Stimulated activated CD8-positive, alpha-beta memory T cell treated with anti-CD3 and anti-CD28 coated beads, Interleukin-12 subunit alpha, Interleukin-12 subunit beta, amount 100 ng/mL, for 24 hours (primary cell): Measurements from ENCODE around the gene FAM149B1.
A peak's percentile ranks its signal among the peaks of the same experiment; 100 is the strongest.
"Not testable (repeated sequence)": the region's sequence is repeated elsewhere in the genome, so short reads cannot be mapped to it uniquely, and the experiment has no call there.

Experiments used
- DNase-seq: peaks from one replicate; pipeline ENCODE4 v3.0.0-alpha.2; 2020; ENCODE audit errors: extremely low read depth

FAM149B1 gene

GRCh38 chr10:73167783-73168464, at the start of gene FAM149B1, which contains the start of gene ECD:
Gene FAM149B1 (plus strand): TSS chr10:73168119. CDS start chr10:73168340, 221 bp downstream.
Gene ECD (minus strand): TSS chr10:73168008. CDS start chr10:73163937, 4,071 bp downstream.
- peak; percentile 82 for DNase-seq

DNA sequence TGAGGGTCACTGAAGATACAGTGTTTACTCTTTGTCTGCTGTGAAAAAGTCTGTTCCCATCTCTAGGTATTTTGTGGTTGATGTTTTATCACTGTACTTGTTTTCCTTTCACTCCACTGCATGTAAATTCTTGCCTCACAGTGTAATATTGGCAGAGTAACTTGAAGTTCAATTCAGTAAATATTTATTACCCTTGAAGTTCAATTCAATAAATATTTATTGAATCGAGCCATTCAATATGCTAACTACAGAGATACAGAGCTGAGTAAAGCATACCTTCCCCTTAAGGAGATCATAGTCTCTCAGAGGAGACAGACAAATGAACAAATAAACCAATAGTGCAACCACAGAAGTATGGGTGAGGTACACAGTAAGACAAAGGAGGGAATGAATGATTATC, 48.5 kb upstream of the FAM149B1 start:
- no peak for DNase-seq

DNA sequence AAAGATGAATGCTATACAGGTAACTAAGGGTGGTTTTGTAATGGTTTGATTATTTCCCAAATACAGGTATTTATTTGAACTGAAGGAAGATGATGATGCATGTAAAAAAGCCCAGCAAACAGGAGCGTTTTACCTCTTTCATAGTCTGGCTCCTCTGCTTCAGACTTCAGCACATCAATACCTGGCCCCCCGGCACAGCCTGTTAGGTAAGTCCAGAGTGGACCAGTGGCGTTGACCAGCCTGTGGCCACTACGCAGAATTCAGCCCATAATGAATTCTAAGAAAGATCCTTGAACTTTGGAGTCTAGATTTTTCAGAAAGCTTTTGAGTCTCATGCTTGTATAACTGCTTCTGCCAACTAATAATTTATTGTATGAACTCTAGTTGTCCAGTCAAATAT, 48.0 kb upstream of the FAM149B1 start:
- no peak for DNase-seq

- DNase-seq: no peak
Observed at GRCh38 chr10:73126343-73126742, 41.6 kb upstream of the FAM149B1 start.

- no peak for DNase-seq
Observed at GRCh38 chr10:73131301-73131700, 36.6 kb upstream of the FAM149B1 start.

GRCh38 chr10:73131913-73132686, 35.8 kb upstream of the FAM149B1 start:
- DNase-seq: no peak

GRCh38 chr10:73134727-73135126, 33.2 kb upstream of the FAM149B1 start:
- no peak for DNase-seq

DNA sequence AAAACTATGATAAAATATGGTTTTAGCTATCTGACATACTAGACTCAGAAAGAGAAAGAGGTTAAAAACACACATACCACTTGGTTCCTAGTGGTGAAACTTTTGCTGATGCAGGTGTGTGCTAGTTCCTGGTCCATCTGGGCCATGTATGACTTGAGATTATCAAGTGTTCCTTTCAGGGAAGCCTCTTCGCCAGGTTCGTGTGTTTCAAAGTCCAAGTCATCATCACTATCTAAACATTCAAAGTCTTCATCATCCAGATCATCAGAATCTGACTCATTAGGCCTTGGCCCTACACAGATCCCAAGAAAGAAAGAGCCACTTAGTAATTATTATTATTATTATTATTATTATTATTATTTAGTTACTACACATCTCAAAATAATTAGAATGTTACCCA, 31.3 kb upstream of the FAM149B1 start:
- DNase-seq: no peak

- no peak for DNase-seq
Observed at GRCh38 chr10:73139251-73139650, 28.7 kb upstream of the FAM149B1 start.

DNA sequence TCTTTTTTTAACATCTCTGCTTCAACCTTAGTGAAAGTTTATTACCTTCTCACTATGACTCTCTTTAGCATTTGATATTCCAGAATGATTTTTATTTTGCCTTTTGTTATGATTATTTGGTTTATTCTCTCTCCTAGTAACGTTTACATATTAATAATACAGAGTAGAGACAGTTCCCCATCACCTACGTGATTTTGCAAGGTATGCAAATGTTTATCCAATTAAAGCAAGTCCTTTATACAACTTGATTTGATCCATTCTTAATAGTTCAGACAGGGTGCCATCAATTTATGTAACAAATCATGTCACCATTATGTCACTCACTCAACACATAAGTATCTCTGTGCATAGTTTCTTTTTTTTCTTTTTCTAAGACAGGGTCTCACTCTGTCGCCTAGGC, 26.3 kb upstream of the FAM149B1 start:
- DNase-seq: no peak

DNA sequence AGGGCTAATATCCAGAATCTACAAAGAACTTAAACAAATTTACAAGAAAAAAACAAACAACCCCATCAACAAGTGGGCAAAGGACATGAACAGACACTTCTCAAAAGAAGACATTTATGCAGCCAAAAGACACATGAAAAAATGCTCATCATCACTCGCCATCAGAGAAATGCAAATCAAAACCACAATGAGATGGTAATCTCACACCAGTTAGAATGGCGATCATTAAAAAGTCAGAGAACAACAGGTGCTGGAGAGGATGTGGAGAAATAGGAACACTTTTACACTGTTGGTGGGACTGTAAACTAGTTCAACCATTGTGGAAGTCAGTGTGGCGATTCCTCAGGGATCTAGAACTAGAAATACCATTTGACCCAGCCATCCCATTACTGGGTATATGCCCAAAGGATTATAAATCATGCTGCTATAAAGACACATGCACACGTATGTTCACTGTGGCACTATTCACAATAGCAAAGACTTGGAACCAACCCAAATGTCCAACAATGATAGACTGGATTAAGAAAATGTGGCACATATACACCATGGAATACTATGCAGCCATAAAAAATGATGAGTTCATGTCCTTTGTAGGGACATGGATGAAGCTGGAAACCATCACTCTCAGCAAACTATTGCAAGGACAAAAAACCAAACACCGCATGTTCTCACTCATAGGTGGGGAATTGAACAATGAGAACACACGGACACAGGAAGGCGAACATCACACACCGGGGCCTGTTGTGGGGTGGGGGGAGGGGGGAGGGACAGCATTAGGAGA, 17.1 kb upstream of the FAM149B1 start:
- DNase-seq: not testable (repeated sequence)

DNA sequence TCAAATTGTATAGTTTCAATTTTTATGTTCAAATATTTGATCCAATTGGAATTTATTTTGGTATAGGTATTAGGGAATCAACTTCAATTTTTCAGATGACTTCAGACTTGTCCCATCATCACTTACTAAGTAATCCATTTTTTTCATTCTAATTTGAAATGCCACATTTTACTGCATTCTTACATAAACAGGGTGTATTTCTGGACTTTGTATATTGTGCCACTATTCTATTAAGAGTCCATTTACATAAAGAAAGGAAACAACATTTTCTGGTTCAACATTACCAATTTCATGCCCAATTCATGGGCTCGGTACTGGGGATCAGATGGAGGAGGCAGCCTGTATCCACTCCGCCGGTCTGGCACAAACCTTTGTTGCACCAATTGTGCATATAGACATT, 15.9 kb upstream of the FAM149B1 start:
- DNase-seq: no peak

DNA sequence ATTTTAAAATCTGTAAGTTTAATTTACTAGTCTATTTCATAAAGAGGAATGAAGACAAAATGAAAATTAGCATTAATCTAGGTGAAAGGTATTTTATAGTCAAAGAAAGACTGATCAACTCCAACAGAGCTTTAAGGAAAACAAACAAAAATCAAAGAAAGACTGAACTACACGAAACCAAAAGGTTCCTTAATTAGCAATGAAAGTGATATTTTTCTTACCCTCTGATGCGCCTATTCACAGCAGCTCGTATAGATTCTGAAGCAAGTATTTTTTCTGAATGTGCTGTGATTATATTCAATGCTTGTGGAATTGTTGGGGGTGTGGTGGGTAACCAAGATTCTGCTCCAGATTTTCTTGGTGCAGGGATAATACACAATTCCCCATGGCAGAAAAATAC, 11.9 kb upstream of the FAM149B1 start:
- no peak for DNase-seq

DNA sequence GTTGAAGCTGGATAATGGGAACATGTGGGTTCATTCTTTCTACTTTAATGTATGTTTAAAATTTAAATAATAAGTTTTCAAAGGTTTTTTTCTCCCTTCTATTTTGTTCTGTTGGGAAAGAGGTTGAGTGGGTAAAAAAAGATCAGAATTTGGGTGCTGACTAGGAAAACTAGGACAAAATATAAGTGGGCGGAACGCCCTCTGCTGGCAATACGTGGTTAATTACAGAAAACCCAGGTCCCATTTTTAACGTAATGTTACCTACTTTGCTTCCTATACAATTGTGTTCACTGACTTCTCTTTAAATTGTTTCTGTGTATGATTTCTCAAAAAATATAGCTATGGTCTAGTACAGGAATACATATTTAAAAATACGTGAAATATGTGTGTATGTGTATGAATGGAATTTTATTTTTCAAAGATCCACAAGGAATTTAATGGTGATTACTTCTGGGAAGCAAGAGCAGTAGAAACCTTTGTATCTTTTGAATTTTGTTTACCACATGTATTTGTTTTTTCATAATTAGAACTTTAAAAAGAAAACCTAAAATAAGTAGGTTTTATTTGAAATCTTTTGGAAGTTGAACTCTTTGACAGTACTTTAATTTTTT, 8.8 kb upstream of the FAM149B1 start:
- DNase-seq: peak; percentile 9

- DNase-seq: no peak
Observed at GRCh38 chr10:73161079-73161478, 6.8 kb upstream of the FAM149B1 start.

DNA sequence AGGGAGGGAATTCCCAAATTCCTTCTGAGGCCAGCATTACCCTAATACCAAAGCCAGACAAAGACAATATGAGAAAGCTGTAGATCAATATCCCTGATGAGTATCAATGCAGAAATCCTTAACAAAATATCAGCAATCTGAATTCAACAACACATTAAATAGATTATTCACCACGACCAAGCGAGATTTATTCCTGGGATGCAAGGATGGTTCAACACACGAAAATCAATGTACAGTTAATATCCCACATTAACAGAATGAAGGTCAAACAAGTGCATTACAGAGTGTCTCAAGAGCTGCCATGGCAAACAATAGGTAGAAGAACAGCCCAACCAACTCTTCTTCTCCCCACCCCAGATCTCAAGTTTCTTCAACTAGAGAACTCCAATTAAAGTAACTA, 6.3 kb upstream of the FAM149B1 start:
- no peak for DNase-seq

DNA sequence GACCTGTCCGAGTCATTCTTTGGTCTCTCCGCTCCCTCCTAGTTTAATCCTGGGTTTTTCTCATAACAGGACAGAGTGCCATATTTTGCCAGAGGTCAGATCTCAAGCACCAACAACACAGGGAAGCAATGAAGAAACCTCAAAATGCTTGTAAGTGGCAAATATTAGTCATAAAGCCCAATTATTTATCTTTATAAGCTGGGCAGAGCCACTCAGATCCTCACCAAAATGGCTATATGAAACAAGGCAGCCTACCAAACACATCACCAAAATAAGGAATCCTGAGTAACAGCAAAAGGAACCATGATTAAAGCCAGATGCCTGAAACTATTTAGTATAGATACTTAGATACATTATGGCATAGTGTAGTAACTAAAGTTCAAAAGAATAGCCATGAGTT, 4.8 kb upstream of the FAM149B1 start:
- DNase-seq: no peak

GRCh38 chr10:73166972-73167371, 947 bp upstream of the FAM149B1 start:
- DNase-seq: no peak

DNA sequence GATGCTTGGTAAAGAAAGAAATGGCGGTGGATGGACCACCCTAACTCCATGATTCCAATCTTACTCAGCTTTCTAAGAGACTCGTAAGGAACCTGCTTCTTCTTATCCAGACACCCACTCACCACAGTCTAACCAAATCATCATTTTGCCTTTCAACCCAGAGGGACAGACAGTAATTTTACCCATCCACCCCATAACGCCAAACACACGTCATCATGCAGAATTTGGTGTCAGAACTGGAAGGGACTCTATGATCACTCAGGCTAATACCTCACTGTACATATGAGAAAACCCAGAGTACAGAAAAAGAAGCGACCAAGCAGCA, 499 bp upstream of the FAM149B1 start:
- no peak for DNase-seq

DNA sequence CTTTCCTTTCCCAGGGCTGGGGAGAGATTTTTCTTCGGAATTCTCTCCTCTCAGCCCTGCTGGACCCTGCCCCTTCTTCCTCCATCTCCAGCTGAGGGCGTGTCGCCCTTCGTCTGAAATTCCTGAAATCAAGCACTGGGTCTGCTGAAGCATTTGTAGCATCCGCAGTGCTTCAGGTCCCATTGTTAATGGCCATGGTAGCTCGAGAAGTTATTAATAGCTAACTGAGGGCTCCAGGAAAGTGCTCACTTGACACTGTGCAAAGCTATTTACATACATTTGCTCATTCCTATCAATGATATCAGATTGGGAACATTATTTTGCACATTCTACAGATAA, 515 bp downstream of the FAM149B1 start:
- DNase-seq: no peak

DNA sequence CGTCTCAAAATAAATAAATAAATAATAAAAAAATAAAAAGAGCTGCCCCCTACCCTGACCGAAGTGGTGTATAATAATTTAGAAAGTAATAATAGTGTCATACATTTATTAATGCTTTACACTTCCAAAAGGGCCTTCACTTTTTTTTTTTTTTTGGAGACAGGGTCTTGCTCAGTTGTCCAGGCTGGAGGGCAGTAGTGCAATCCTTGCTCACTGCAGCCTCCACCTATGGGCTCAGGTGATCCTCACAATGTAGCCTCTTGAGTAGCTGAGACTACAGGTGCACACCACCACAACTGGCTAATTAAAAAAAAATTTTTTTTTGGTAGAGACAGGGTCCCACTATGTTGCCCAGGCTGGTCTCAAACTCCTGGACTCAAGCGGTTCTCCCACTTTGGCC, 1.4 kb downstream of the FAM149B1 start:
- DNase-seq: no peak

DNA sequence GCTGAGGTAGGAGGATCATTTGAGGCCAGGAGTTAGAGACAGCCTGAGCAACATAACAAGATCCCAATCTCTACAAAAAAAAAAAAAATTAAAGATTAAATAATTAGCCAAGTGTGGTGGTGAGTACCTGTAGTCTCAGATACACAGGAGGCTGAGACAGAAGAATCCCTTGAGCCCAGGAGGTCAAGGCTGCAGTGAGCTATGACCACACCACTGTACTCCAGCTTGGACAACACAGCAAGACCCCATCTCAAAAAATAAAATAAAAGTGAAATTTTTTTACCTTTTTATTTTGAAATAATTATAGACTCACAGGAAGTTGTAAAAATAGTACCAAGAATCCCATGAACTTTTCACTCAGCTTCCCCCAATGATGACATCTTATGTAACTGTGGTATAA, 4.9 kb downstream of the FAM149B1 start:
- no peak for DNase-seq
